ENCODE measurements around the gene ANKRD17. TPM values are rescaled to one million over a fixed set of nuclear protein-coding genes. Genes with fewer than 3 reads are reported as not detected.

Gene ANKRD17, protein sequence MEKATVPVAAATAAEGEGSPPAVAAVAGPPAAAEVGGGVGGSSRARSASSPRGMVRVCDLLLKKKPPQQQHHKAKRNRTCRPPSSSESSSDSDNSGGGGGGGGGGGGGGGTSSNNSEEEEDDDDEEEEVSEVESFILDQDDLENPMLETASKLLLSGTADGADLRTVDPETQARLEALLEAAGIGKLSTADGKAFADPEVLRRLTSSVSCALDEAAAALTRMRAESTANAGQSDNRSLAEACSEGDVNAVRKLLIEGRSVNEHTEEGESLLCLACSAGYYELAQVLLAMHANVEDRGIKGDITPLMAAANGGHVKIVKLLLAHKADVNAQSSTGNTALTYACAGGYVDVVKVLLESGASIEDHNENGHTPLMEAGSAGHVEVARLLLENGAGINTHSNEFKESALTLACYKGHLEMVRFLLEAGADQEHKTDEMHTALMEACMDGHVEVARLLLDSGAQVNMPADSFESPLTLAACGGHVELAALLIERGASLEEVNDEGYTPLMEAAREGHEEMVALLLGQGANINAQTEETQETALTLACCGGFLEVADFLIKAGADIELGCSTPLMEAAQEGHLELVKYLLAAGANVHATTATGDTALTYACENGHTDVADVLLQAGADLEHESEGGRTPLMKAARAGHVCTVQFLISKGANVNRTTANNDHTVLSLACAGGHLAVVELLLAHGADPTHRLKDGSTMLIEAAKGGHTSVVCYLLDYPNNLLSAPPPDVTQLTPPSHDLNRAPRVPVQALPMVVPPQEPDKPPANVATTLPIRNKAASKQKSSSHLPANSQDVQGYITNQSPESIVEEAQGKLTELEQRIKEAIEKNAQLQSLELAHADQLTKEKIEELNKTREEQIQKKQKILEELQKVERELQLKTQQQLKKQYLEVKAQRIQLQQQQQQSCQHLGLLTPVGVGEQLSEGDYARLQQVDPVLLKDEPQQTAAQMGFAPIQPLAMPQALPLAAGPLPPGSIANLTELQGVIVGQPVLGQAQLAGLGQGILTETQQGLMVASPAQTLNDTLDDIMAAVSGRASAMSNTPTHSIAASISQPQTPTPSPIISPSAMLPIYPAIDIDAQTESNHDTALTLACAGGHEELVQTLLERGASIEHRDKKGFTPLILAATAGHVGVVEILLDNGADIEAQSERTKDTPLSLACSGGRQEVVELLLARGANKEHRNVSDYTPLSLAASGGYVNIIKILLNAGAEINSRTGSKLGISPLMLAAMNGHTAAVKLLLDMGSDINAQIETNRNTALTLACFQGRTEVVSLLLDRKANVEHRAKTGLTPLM (N-terminal part only)
- 36.4 and 42.7 TPM in 2 replicates for total RNA-seq

DNA sequence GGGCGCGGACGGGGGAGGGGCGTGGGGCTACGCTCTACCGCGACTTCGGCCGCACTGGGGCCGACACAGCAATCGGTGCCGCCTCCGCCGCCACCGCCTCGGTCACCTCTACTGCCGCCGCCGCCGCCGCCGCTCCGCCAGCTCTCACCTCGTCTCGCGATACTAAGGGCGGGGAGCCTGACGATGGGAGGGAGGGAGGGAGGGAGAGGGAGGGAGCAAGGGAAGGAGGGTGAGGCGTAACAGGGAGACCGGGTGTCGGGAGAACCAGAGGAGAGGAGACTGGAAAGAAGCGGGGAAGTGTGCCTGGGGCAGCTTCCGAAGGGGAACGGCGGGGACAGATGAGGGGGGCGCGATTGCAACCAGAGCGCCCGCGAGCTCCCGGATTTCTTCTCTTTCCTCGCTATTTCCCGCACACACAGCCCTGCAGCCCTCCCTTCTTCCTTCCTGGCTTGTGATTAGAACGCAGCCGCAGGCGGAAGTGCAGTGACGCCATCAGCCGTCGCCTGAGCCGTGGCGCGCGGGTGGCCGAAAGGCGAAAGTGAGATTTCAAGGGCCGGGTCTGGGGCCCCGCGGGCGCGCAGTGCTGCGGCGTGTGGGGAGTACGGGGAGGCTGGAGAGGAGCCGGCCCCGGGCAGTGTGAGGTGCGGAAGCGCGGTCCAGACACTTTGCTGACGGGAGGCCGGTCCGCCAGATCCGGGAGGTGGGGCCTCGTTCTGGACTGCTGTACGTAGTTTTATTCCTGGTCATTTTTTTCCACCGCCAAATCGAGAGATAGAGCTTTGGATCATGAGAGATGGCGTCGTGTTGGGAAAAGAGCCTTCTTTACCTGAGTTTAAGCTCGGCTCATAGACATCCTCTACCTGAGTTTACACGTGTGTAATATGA lies at the start of gene ANKRD17:
ANKRD17 (minus strand) TSS at position 113 of the 885 bp plus-strand sequence. CDS start 130 bp downstream, outside the sequence.

GRCh38 chr4:73069338-73070073 lies 189.1 kb downstream of the ANKRD17 start, which contains the start of gene COX18:
TSS of gene COX18 (minus strand) at chr4:73069716. CDS start at chr4:73069649, 67 bp downstream.

Other genes with a start within 250 kb of the ANKRD17 start
- 27.7 and 32.5 TPM in 2 replicates for gene COX18, start 189.1 kb downstream of the ANKRD17 start, total RNA-seq
- 0.24 TPM in 1 of 2 replicates, not detected in the other for gene ALB, start 145.5 kb upstream of the ANKRD17 start, total RNA-seq
- not detected in 2 replicates for gene AFP, start 177.4 kb upstream of the ANKRD17 start, total RNA-seq
- gene AFM, start 222.9 kb upstream of the ANKRD17 start, total RNA-seq = not detected in 2 replicates